WTC11 (cell line): ENCODE measurements around the gene OR51D1.

Experiments
- CTCF ChIP-seq: fragments of 200-600 bp; IDR thresholded peaks from 2 replicates; pipeline ENCODE4 v1.8.0; 2022; ENCODE audit warnings: antibody characterized with exemption
- ESRRA ChIP-seq: sonication (generic); formaldehyde crosslinking; IDR thresholded peaks from 2 replicates; pipeline ENCODE4 v1.8.1; 2022; ENCODE audit warnings: mild to moderate bottlenecking, missing genetic modification reagents, borderline replicate concordance
- FOXJ3 ChIP-seq: sonication (generic); formaldehyde crosslinking; IDR thresholded peaks from 2 replicates; pipeline ENCODE4 v1.9.0; 2021; ENCODE audit warnings: missing genetic modification reagents, mild to moderate bottlenecking, borderline replicate concordance
- HMGXB4 ChIP-seq: sonication (generic); formaldehyde crosslinking; IDR thresholded peaks from 2 replicates; pipeline ENCODE4 v1.8.1; 2023; ENCODE audit warnings: mild to moderate bottlenecking, moderate library complexity, missing genetic modification reagents
- NR2C2 ChIP-seq: sonication (generic); formaldehyde crosslinking; IDR thresholded peaks from 2 replicates; pipeline ENCODE4 v1.8.0; 2022; ENCODE audit warnings: mild to moderate bottlenecking, missing genetic modification reagents
- SMAD3 ChIP-seq: sonication (generic); formaldehyde crosslinking; IDR thresholded peaks from 2 replicates; pipeline ENCODE4 v1.8.0; 2022; ENCODE audit warnings: missing genetic modification reagents, mild to moderate bottlenecking, borderline replicate concordance
- SP1 ChIP-seq: sonication (generic); formaldehyde crosslinking; conservative IDR thresholded peaks from 2 replicates; pipeline ENCODE4 v1.8.1; 2022; ENCODE audit warnings: missing genetic modification reagents
- STAT6 ChIP-seq: sonication (generic); formaldehyde crosslinking; conservative IDR thresholded peaks from 2 replicates; pipeline ENCODE4 v1.8.1; 2023; ENCODE audit warnings: mild to moderate bottlenecking, low read depth, missing genetic modification reagents, moderate library complexity
- TEAD4 ChIP-seq: sonication (generic); formaldehyde crosslinking; IDR thresholded peaks from 2 replicates; pipeline ENCODE4 v1.8.0; 2022; ENCODE audit warnings: mild to moderate bottlenecking, missing genetic modification reagents
- ZNF281 ChIP-seq: sonication (generic); formaldehyde crosslinking; IDR thresholded peaks from 2 replicates; pipeline ENCODE4 v1.8.0; 2023; ENCODE audit warnings: mild to moderate bottlenecking, missing genetic modification reagents
- ZNF532 ChIP-seq: fragments of 250-450 bp; sonication (Bioruptor Pico); IDR thresholded peaks from 2 replicates; pipeline ENCODE4 v1.9.0; 2021; ENCODE audit warnings: mild to moderate bottlenecking, borderline replicate concordance

- TF ChIP-seq CTCF, result no peak
- no peak for TF ChIP-seq ZNF532
- TF ChIP-seq TEAD4 (CRISPR knock-in tag), result no peak
- no peak for TF ChIP-seq ZNF281 (CRISPR knock-in tag)
- no peak for TF ChIP-seq FOXJ3 (CRISPR knock-in tag)
- TF ChIP-seq SMAD3 (CRISPR knock-in tag), result no peak
- no peak for TF ChIP-seq ESRRA (CRISPR knock-in tag)
- no peak for TF ChIP-seq NR2C2 (CRISPR knock-in tag)
- no peak for TF ChIP-seq STAT6 (CRISPR knock-in tag)
- TF ChIP-seq HMGXB4 (CRISPR knock-in tag), result no peak
- no peak for TF ChIP-seq SP1
Measured at GRCh38 chr11:4682623-4683419, 45.5 kb downstream of the OR51D1 start.
